Activated CD4-positive, alpha-beta T cell treated with anti-CD3 and anti-CD28 coated beads, Interleukin-2, amount 50 U/mL, for 16 hours (primary cell): Measurements from ENCODE around the gene MTERF4.

Experiments
- DNase-seq: peaks from one replicate; pipeline ENCODE4 v3.0.0-alpha.2; 2020

MTERF4 gene, protein sequence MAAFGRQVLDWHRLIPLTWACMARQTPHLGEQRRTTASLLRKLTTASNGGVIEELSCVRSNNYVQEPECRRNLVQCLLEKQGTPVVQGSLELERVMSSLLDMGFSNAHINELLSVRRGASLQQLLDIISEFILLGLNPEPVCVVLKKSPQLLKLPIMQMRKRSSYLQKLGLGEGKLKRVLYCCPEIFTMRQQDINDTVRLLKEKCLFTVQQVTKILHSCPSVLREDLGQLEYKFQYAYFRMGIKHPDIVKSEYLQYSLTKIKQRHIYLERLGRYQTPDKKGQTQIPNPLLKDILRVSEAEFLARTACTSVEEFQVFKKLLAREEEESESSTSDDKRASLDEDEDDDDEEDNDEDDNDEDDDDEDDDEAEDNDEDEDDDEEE

DNA sequence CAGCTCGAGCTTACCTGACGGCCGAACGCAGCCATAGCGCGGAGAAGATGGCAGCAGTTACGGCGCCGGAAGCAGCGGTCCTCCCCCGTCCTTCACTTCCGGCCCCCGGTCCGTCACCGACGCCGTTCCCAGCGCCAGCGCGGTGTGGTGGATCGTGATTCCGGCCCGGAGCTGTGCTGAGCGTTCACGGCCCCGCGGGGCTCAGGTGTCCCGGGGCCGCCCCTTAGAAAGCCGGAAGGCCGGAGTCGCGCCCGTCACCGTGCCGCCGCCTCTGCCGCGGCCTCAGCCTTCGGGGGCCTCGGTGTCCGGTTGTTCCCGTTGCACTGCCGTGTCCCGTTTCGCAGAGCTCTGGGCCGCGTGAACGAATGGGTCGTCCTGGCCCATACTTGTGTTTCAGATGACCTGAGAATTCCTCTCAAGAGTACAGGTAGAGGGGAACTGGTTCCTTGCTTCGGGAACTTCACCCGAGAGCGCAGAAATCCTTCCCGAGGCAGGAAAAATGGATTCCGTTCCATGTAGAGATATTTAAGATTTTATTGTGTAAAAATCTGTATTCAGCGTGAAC, at the start of gene MTERF4:
Gene MTERF4, minus strand, starts transcription at position 49 of the 565 bp plus-strand sequence. Its CDS starts 14 bp downstream, at position 35.
- peak; percentile 91 for DNase-seq

DNA sequence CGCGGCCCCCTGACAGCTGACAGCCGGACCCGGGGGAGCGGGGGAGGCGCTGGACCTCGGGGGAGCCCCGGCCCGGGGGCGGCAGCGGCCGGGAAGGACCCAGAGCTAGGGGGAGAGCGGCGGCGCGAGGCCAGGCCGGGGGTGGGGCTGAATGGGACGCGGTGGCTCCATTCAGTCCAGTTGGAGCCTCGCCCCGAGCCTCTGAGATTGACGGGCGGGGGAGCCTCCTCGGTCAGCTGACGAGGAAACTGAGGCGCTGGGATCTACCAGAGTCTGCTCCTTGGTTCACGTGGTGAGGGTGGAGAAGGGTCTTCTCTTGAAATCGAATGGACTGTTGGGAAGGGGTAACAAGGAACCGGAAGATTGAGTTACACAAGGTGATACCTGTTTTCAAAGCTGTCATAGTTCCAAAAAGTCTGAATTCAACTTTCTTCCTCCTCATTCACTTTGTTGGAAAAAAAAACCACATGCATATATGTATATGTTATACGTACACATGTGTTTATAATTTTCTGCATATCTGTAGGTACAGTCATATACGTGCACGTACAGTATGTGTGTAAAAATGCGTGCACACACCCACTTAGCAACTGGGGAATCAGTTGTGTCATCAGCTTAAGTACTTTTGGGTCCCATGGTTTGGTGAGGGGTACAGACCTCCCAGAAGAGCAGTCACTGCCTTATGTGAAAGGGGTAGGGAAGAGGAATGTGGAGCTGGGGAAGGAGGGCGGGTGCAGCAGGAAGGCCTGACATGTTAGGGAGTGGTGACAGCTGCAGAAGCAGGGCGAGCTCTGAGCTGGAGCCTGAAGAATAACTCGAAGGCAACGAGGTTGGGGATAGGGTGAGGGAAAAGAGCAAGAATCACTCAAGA, 48.8 kb upstream of the MTERF4 start:
- no peak for DNase-seq

DNA sequence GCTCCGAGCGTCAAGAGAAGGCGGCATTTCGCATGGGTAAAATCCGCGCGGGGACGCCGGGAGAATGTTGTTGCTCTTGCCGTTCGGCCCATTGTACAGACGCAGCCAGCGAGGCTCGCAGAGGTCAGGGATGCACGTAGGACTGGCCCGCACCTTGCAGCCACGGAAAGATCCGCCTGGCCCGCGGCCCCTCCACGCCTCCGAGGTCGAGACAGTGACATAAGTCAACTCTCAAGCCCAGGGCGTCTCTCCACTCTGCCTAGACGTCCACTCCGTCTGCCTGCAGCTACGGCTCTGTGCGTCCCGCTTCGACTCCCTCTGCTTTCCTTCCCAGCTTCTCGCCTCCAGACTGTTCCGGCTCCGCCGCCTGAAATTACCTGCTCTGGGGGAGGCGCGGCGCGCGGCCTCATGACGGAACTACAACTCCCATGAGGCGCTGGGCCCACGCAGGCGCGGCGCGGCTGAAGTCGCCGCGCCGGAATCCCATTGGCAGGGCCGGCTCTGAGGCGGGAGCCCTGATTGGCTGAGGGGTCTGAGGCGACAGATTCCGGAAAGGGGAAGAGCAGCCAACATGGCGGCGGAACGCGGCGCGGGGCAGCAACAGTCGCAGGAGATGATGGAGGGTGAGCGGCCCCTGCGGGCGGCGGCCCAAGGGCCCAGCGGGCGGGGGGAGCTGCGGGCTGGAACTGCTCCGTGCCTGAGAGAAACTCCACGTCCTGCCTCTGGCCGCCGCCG, 48.0 kb upstream of the MTERF4 start, which contains the start of gene PPP1R7:
Gene PPP1R7, plus strand, starts transcription at position 543 of the 735 bp plus-strand sequence. Its CDS starts 29 bp downstream, at position 572.
- DNase-seq = peak; percentile 98

DNA sequence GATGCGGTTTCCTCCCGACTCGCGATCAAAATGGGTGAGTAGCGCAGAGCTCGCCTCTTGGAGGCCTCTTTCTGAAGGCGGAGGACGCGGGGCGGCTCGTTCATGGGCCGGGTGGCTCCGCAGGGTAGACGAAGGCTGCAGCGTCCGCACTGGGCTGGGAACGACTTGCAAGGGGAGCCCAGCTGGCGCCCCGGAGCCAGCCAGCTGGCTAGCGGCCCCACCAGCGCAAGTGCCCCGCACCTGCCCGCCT, 47.5 kb upstream of the MTERF4 start:
- DNase-seq = no peak

DNA sequence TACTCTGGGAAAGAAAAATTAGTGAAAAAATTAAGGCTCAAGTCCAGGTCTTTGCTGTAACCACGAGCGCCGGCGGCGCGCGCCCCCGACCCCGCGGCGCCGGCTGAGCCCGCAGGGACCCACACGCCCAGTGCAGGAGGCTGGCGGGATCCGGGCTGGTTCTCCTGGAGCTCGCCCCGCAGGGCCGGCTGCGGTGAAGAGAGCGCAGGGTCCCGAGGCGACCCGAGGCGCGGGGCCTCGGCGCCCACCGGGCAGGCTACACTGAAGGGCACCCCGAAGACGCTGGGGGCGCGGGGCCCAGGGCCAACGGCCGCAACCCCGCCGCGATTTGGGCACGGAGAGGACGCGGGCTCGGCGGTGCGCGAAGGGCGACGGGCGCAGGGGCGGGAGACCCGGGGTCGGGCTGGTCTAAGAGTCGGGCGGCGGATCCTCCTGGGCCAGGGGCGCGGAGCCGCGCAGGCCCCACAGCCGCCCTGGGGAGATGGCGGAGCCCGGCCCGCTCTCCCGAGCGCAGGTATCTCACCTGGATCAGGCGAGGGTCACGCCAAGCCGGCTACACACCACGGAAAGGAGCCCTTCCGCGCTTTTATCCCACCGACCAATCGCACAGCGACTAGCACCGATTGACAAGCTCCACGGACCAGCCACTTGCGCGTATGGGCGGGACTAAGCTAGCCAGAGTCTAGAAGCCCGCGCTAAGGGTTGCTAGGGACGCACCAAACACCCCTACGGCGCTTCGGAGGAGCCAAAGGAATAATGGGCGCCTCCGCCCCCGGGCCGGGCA, 47.0 kb upstream of the MTERF4 start, which contains the start of gene PASK:
Gene PASK, minus strand, starts transcription at position 582 of the 784 bp plus-strand sequence. CDS start 6,440 bp downstream, outside the sequence.
- DNase-seq = peak; percentile 97

DNA sequence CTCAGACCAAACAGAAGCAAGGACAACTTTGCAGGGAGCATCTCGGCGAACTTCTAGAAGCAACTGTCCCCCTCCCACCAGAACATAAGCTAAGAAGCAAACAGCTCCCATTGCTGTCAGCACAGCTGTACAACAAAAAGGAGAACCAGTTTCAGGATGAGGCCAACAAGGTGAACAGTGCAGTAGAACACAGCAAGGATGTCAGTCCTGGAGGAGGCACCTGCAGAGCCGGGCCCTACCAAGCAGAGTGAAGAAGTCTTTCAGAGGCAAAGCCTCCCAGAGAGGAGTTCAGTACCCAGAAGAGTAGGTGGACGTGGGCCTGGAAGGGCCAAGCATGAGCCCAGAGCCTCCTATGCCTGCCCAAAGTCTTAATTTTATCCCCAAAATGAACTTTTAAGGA, 46.2 kb upstream of the MTERF4 start:
- no peak for DNase-seq

DNA sequence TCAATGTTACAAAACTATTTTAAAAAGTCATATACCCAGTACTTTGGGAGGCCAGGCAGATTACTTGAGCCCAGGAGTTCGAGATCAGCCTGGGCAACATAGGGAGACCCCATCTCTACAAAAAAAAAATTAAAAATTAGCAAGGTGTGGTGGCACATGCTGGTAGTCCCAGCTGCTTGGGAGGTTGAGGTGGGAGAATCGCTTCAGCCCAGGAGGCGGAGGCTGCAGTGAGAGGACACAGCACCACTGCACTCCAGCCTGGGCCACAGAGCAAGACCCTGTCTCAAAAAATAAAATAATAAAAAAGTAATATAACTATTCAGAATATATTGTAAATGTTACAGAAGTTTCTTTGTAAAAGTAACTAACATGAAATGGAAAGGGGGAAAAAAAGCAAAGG, 45.2 kb upstream of the MTERF4 start:
- DNase-seq = no peak

DNA sequence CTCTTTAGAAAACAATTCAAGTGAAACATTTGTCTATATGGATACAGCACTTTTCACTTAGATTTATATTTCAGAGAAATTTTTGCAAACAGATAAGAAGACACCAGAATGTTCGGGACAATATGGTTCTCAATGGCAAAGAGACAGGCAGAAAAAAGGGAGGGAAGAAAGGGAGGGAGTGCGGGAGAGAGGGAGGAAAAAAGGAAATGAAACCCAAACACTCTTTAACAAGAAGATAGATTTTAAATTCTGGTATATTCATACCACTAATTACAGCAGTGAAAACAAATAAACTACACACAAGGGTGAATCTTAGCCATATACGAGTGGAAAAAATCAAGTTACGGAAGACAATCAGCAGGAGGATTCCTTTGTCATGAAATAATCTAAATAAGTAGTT, 44.2 kb upstream of the MTERF4 start:
- no peak for DNase-seq

DNA sequence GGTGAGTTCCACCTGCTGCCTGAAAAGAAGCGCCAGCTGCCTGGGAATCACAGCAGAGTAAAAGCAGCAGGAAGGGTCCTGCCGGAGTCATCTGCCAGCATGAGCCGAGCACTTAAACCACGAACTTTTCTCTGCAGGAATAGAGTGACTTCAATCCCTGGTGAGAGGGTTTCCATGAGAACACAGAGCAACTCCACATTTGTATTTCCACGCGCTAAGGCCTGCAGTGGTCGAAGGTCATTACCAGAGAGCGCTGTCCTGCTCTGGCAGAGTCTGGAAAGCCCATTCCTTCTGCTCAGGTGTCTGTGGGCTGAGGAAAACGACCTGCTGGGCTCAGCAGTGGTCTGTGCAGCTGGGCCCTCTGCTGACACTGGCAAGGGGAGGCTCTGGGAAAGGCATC, 40.5 kb upstream of the MTERF4 start:
- no peak for DNase-seq

DNA sequence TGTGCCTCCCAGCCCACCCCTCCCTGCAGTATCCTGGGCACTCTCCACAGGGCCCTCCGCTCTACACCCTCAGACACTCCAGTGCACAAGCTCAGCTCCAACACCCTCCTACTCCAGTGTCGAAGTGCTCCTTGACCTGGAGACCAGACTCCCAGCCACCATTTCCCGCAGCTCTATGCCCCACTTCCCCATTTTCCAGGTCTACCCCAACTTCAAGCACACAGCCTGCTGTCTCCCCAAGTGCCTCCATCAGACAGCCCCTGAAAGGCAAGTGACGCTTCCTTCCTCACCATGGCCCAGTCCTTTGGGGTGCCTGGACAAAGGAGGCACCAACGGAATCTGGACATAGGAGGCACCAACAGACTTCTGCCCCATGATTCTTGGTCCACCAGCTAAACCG, 40.0 kb upstream of the MTERF4 start:
- DNase-seq = no peak

DNA sequence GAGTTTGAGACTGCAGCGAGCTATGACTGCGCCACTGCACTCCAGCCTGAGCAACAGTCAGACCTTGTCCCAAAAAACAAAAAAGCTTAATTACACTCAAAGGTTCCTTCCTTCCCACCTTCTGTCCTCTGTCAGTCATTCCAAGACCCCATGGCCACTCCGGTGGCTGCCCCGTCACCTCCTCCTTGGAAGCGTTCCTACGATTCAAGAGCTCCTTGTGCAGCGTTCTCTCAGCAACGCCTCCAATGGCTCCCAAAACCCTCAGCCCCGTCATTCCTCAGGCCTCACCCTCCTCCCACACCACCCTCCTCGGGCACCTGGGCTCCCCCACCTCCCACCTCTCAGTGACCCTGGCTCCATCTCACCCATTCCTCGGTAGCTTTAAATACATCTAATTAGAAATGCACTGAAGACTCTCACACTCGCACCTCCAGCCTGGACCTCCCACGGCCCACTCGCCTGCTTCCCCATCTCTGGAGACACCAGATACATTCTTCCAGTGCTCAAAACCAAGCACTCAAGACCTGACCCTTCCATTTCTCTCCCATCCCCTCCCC, 39.2 kb upstream of the MTERF4 start:
- no peak for DNase-seq

DNA sequence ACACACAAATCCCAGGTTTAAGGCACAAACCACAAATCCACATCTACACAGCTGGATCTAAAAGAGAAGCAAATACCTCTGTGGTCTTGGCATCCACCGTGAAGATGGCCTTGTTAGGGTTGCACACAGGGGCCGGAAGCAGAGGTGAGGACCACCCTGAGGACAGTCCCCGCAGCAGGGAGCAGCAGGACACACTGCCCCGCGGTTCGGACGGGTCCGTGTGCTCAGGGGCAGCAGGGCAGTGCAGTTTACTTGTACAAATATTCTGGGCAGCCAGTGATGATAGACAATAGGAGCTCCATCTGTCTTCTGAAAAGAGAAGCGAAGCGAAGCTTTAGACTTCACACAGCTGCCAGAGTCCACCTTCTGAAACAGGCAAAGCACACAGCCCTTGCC, 38.4 kb upstream of the MTERF4 start:
- no peak for DNase-seq

DNA sequence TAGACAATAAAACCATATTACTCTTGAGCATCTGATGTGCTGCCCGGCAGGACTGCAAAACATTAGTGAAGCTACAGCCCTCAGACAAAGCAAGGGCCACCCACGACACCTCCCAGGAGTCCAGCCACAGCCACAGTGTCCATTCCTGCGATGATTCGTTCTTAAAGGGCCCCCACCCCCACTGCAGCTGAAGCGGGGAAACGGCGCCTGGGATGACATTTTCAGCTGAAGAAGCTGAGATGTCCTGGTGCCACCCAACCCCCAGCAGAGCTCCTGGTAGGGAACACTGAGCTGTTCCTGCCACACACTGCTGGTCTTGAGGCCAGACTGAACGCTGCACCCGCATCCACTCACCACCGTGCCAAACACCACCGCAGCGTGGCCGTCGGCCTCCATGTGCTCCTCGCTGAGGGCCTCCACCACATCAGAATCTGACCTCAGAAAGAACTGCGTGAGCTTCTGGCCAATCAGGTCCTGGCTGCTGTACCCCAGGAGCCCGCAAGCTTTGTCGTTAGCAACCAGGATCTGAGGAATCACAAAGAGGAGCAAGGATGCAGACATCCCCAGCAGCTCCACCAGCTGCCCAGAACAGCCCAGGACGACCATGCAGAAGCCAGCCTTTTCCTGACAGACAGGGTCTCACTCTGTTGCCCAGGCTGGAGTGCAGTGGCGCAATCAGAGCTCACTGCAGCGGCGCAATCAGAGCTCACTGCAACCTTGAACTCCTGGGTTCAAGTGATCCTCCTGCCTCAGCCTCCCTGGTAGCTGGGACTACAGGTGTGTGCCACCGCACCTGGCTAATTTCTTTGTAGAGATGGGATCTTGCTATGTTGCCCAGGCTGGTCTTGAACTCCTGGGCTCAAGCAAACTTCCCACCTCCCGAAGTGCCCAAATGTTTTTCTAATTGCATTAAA, 37.7 kb upstream of the MTERF4 start:
- no peak for DNase-seq

DNA sequence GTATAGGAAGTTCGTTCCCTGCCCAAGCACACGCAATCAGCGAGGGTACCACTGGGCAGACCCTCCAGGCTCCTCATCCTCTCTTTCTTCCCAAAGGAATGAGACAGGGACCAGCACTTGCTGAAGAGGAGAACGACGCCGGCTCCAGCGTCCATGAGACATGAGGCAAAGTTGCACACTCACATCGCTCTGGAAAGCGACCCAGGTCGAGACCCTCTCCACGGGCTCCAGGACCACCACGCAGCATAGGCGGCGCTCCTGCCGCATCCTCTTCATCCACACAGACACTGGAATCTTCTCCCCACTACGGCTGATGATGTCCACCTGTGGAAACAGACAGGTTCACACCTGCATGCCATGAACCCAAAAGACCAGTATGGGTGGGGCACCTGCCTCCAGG, 36.4 kb upstream of the MTERF4 start:
- no peak for DNase-seq

DNA sequence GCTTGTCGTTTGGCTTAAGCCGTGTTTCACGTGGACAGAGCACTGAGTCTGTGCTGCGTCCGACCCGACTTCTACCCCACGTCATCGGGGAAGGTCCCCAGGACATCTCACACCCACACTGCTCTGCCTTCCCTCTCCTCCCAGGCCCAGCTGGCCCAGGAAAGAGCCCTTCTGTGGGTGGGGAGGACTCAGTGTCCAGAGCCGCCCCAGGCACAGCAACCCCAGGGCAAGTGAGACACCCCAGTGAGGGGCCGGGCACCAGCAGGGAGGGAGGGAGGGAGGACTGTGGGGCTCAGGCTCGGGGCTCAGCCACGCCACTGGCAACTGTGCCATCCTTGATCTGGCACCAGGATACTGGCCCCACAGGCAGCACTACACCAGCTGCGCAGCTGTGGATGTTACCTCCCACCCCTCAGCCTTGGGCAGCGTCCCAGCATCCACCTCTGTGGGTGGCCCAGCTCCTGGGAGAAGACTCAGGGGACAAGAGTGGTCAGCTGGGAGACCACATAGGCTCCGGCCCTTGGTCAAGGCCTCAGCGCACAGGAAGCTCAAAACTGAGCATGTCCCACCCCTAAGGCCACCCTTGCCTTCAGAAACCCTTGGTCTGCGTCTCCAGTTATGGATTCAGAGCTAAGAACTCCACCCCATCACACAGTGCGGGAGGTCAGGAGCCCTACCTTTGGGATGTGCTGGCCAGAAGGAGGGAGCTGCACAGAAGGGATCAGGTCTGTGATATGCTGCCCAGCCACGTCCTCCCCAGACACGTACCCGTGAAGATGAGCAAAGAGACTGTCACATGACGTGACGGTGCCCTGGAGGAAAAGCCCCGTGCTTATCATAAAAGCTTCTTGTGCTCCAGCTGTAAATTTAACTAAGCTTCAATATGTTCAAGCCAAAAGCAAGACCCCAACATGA, 35.4 kb upstream of the MTERF4 start:
- DNase-seq = no peak

DNA sequence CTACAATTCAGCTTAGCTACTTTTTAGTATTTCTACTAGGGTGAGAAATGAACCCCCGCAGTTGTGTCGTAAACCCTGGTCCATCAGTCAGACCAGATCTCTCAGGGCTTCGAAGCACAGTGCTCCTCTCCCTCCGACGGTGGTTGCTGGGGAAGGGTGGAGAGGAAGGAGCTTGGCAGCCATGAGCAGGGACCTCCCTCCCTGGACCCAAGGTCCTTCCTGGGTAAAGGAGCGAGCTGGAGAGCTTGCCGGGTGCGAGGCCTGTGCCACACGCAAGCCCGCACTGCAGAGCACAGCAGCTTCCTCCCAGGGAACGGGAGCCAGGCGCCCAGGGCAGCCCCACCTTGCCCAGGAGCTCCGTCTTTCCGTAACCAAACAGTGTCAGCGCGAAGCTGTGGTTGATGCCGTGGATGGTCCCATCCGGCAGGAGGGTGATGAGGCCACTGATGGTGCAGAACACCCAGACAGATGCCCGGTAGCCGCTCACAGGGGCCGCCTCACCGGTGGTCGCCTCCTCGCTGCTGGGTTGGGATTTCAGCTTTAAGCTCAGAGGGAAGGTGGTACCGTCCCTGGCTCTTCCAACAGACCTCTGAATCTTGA, 34.7 kb upstream of the MTERF4 start:
- DNase-seq = no peak

DNA sequence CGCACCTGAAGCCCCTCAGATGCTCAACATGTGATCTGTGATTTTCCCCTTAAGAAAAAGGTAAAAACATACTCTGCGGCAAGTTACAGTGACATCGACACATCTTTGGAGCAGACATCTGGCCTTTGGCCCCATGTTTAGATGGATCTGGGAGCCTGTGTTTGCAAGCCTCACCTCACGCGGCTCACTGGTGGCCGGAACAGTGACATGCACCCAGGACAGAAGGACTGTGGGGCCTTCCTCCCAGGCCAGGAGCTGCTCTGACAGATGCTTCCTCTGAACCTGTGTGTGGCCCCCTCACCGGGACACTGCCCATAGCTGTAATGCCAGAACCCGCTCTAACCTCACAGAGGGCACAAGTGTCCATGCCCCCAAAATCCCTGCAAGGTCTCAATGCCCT, 34.1 kb upstream of the MTERF4 start:
- no peak for DNase-seq

DNA sequence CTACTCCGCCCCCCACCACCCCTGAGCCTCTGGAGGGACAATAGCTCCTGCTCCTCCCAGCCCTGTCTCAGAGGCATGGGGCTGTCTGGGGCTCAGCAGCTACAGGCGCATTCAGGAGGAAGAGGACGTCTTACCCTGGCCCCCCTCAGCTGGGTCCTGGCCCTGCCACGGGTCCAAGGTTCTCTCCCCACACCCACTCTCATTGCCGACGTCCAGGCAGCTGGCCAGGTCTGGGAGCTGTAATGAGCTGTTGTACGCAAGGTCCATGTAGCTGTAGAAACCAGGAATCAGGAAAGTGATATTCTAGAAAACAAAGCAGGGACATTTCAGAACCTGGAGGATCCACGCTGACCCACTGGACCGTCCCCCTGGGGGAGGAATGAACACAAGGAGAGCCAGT, 33.6 kb upstream of the MTERF4 start:
- DNase-seq = no peak

DNA sequence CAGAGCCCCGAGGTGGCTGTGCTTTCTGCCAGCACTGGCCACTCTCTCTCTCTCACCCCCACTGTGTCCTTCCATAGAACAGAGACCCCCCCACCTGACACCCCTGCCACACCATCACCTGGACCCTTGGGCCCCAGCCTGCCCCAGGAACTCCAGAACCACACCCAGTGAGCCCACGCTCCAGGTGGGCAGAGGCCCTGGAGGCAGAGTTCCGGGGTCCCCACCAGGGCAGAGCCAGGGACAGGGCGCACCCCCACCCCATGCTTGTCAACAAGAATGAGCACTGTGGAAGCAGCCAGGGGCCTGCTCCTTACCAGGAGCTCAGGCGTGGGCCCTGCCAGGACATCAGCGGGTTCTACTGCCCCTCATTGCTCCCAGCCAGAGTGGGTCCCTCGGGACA, 32.6 kb upstream of the MTERF4 start:
- no peak for DNase-seq
